ENCODE measurements around the gene CHM.

GRCh38 chrX:85955510-85955909, 91.8 kb downstream of the CHM start:
- TF ChIP-seq CTCF (IDR thresholded peaks at IDR 0.05), result no peak
- no peak for TF ChIP-seq POLR2A (IDR thresholded peaks at IDR 0.05)

All from Peyer's patch (tissue), 4 donors.